COLO668 (cell line): ENCODE results near the gene CCL24.
A peak's percentile ranks its signal among the peaks of the same experiment; 100 is the strongest.
"Not testable (repeated sequence)": the region's sequence is repeated elsewhere in the genome, so short reads cannot be mapped to it uniquely, and the experiment has no call there.

ENCODE experiments used
- DNase-seq: peaks from one replicate; lab custom pipeline; 2025; ENCODE audit not compliant: unreplicated experiment; lab: John Stamatoyannopoulos, UW

CCL24 gene

DNA sequence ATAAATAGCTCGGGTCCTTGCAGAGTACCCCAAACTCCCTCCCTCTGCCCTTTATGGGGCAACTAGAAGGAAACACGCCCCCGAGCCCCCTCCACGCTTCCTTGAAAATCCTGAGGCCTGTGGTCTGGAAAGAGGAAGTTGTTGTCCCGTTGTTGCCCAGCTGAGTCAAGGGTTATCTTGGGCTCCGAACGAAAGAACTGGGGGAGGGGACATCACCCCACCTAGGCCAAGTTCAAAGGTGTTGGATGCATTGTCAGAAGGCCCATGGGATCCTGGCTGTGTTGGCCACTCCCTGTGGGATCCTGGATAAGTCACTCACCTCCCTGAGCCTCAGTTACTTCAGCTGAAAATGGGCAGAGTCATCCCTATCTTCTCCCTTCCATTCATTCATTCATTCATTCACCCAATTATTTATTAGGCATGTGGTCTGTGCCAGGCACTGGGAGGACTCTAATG, at the start of gene CCL24:
Gene CCL24 (minus strand): TSS at position 26 of the 456 bp plus-strand sequence. CDS start 91 bp downstream, outside the sequence.
- no peak for DNase-seq

DNA sequence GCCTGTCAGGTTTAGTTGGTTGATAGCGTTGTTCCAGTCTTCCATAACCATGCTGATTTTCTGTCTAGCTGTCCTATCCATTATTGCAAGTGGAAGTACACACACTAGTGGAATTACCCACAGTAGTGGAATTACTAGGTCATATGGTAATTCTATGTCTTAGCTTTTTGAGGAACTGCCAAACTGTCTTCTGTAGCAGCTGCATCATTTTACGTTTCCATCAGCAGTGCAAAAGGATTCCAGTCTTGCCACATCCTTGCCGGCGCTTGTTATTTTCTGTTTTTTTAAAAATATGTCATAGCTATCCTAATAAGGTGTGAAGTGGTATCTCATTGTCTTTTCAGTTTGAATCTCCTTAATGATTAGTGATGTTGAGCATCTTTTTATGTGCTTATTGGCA, 48.0 kb upstream of the CCL24 start:
- DNase-seq: no peak

DNA sequence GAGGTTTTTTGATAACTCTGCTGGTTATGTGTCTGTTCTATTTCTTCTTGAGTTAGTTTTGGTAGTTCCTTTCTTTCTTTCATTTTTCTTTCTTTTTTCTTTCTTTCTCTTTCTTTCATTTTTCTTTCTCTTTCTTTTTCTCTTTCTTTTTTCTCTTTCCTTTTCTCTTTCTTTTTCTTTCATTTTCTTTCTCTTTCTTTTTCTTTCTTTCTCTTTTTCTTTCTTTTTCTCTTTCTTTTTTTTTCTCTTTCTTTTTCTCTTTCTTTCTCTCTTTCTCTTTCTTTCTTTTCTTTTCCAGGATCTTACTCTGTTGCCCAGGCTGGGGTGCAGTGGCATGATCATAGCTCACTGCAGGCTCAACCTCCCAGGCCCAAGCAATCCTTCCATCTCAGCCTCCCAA, 44.8 kb upstream of the CCL24 start:
- DNase-seq: no peak

- no peak for DNase-seq
Measured at GRCh38 chr7:75856536-75856935, 42.9 kb upstream of the CCL24 start.

GRCh38 chr7:75854813-75855345, 41.3 kb upstream of the CCL24 start:
- DNase-seq: not testable (repeated sequence)

DNA sequence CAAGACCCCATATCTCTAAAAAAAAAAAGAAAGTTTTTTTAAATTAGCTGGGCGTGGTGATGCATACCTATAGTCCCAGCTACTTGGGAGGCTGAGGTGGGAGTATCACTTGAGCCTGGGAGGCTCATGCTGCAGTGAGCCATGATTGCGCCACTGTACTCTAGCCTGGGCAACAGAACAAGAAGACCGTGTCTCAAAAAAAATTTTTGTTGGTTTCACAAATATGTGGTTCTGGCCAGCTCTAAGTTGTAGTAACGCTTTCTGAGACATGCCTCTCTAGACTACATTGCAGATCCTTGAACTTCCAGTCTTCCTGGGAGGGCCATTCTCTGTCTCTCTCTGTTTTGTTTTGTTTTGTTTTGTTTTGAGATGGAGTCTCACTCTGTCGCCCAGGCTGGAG, 40.6 kb upstream of the CCL24 start:
- DNase-seq: no peak

DNA sequence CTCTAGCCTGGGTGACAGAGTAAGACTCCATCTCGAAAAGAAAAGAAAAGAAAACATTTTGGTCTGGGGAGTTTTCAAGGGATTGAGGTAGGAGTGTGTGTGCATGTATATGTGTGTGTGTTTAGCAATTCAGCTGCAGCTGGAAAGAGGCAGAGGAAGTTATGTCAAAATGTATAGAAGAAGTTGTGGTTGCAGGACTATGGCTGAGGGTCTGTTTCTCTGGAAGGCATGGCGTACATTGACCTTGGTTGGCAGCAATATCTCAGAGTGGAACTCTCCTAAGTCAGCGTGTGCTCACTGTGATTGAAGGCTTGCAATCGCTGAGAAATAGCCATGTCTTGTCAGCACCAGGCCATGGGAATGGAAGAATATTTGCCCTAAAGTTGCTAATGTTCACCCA, 36.6 kb upstream of the CCL24 start:
- no peak for DNase-seq

DNA sequence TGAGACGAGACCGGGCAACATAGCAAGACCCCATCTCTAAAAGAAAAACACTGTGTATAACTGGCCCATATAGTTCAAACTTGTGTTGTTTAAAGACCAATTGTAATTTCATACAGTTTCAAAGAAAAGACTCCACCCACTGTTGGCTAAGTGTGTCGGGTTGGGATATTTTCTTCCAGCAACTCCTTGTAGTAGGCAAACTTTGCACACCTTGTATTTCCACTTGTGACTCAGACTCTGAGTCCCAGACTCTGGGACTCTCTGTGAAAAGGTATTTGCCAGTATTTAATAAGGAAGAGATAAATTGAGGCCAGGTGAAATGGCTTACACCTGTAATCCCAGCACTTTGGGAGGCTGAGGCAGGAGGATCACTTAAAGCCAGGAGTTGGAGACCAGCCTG, 36.0 kb upstream of the CCL24 start:
- no peak for DNase-seq

- DNase-seq: no peak
Measured at GRCh38 chr7:75847707-75848106, 34.1 kb upstream of the CCL24 start.

DNA sequence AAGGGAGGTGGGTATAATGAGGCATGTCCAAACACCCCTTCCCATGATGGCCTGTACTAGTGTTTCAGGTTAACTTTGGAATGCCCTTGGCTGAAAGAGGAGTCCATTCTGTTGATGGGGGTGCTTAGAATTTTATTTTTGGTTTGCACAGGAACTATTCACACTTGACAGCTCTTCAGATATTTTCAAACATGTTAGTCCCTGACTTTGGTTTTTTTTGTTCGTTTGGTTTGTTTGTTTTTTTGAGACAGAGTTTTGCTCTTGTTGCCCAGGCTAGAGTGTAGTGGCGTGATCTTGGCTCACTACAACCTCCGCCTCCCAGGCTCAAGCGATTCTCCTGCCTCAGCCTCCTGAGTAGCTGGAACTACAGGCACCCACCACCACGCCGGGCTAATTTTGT, 31.5 kb upstream of the CCL24 start:
- DNase-seq: not testable (repeated sequence)

DNA sequence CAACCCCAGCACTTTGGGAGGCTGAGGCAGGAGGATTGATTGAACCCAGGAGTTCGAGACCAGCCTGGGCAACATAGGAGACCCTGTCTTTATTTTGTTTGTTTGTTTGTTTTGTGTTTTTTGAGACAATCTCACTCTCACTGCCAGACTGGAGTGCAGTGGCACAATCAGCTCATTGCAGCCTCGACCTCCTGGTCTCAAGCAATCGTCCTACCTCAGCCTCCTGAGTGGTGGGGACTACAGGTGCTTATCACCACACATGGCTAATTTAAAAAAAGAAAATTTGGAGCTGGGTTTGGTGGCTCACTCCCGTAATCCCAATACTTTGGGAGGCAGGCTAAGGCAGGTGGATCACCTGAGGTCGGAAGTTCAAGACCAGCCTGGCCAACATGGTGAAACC, 30.6 kb upstream of the CCL24 start:
- DNase-seq: no peak

DNA sequence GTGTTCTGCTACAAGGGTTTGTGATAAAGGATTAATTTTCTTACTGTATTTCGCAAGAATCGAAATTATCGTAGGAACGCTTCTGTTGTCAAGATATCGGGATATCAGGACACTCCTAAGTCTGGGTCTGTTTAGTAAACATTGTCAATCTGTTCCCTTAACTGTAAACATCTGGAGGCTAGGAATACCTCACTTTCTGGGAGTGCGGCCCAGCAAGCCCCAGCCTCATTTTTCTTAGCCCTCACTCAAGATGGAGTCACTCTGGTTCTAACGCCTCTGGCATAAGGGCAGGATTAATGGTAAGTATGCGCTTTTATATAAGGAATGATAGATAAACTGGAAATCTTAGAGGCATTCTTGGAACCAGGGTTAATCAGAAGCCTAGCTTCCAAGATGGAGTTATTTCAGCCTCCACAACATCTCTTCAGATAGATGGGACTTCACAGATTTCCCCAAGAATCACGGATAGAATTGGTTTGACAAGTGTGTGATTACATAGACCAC, 30.1 kb upstream of the CCL24 start:
- DNase-seq: no peak

GRCh38 chr7:75842836-75843446, 29.3 kb upstream of the CCL24 start:
- DNase-seq: no peak

DNA sequence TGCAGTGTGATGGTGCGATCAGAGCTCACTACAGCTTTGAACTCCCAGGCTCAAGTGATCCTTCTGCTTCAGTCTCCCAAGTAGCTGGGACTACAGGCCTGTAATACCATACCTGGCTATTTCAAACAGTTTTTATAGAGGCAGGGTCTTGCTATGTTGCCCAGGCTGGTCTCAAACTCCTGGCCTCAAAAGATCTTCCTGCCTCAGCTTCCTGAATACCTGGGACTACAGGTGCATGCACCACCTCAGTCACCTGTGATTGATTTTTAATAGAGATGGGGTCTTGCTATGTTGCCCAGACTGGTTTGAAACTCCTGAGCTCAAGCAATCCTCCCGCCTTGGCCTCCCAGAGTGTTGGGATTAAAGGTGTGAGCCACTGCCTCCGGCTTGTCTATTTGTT, 26.4 kb upstream of the CCL24 start:
- no peak for DNase-seq

DNA sequence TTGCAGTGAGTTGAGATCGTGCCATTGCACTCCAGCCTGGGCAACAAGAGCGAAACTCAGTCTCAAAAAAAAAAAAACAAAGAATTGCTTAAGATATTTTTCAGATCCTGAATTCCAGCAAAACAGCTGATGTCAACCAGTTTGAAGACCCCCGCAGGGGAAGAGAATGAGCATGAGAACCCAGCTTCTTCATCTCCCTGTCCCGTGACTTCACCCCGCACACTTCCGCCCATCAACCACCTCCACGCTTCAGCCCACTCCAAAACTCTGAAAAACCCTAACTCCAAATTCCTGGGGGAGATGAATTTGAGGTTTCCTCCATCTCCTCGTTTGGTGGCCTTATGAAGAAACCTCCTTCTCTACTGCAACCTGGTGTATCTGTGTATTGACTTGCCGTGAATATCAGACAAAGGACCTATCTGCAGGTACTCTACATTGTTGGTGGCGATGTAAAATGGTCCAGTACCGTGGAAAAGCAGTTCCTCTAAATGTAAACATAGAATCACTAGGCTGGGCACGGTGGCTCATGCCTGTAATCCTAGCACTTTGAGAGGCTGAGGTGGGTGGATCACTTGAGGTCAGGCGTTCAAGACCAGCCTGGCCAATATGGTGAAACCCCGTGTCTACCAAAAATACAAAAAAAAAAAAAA, 24.8 kb upstream of the CCL24 start:
- not testable (repeated sequence) for DNase-seq

DNA sequence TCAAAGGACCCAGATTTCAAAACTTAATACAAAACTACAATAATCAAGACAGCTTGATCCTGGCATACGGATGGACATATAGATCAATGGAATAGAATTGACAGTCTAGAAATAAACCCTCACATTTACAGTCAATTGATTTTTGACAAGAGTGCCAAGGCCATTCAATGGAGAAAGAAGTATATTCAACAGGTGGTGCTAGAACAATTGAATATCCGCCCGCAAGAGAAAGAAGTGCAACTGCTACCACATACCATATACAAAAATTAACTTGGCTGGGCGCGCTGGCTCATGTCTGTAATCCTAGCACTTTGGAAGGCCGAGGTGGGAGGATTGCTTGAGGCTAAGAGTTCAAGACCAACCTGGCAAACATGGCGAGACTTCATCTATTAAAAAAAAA, 23.2 kb upstream of the CCL24 start:
- DNase-seq: no peak

GRCh38 chr7:75835688-75836285, 22.2 kb upstream of the CCL24 start:
- no peak for DNase-seq

DNA sequence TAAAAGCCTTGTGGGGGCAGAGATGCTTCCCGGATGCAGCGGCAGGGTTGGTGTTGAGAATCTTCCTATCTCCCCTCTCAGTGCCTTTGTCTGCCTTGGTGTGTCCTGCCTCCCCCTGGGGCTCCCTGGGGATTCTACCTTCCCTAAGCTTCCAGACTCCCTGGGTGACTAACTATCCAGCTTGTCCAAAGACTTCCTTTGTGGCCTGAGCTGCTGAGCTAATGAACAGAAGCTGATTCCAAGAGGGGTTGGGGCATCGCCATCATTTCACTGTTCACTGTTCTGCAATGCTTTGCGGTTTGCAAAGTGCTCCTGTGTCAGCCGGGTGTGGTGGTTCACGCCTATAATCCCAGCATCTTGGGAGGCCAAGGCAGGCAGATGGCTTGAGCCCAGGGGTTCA, 20.1 kb upstream of the CCL24 start:
- DNase-seq: not testable (repeated sequence)

GRCh38 chr7:75830978-75831377, 17.4 kb upstream of the CCL24 start:
- no peak for DNase-seq

GRCh38 chr7:75829656-75830055, 16.1 kb upstream of the CCL24 start:
- peak; percentile 5 for DNase-seq

DNA sequence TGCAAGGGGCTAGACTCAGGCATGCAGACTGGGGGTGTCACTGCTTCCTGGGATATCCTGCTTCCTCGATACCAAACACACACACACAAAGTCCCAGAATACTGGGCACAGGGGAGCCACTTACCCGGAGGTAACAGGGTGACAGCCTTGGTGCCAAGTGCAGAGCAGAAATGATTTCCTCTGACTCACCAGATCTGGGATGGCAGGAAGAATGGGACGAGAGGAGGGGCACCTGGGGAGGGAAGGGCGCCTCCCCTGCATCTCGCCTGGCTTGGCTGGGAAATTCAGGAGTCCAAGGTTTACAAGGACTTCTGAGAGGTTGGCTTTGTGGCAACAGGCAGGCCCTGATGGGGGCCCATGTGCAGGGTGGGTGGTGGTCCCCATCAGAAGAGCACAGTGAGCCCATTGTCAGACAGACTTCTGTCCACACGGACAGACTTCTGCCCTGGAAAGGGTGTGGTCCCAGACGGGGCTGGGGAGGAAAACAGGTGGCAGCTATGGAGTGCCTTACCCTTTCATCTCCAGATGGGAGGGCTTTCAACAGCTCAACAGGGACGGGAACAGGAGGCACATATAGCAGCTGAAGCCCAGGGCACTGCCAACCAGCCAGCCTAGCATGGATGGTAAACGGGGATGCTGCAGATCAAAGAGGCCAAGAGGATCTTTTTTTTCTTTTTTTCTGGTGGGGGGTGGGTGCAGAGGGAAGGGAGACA, 9.7 kb upstream of the CCL24 start:
- no peak for DNase-seq
